OCI-LY3 (cell line): ENCODE results near the gene C21orf58.

Experiments used
- H2AFZ ChIP-seq: fragments of 200-600, 300-600 bp; shearing (Covaris generic); 2 replicates; pipeline ENCODE4 v1.6.0; 2014; ENCODE audit warnings: antibody characterized with exemption, low read depth, low read length
- H3K27ac ChIP-seq: fragments of 200-600, 300-600 bp; sonication (generic); 2 replicates; pipeline ENCODE4 v1.5.1; 2014; ENCODE audit warnings: mild to moderate bottlenecking, low read length, moderate library complexity, mixed read lengths
- H3K27me3 ChIP-seq: fragments of 200-600, 300-600 bp; sonication (generic); 2 replicates; pipeline ENCODE4 v1.6.1; 2014; ENCODE audit warnings: low read depth, low read length, mixed read lengths
- H3K36me3 ChIP-seq: fragments of 200-600, 300-600 bp; sonication (generic); replicated peaks from 2 replicates; pipeline ENCODE3; 2014; ENCODE audit warnings: low read depth, low read length, mixed read lengths
- H3K4me1 ChIP-seq: fragments of 300-600, 200-600 bp; sonication (generic); 2 replicates; pipeline ENCODE4 v1.6.1; 2014; ENCODE audit warnings: low read length, mixed read lengths
- H3K4me2 ChIP-seq: fragments of 200-600, 300-600 bp; sonication (generic); 2 replicates; pipeline ENCODE4 v1.6.1; 2014; ENCODE audit warnings: low read length, mixed read lengths
- H3K4me3 ChIP-seq: fragments of 300-600, 200-600 bp; sonication (generic); 2 replicates; pipeline ENCODE4 v1.5.1; 2014; ENCODE audit warnings: antibody characterized with exemption, mild to moderate bottlenecking, low read length, moderate library complexity
- H3K79me2 ChIP-seq: fragments of 300-600, 200-600 bp; shearing (Covaris generic); 2 replicates; pipeline ENCODE4 v1.6.1; 2014; ENCODE audit warnings: mild to moderate bottlenecking, low read length, mixed read lengths
- H3K9ac ChIP-seq: fragments of 300-600, 200-600 bp; shearing (Covaris generic); 2 replicates; pipeline ENCODE4 v1.6.0; 2014; ENCODE audit warnings: mild to moderate bottlenecking, low read length, moderate library complexity
- H3K9me3 ChIP-seq: fragments of 200-600, 300-600 bp; shearing (Covaris generic); 2 replicates; pipeline ENCODE4 v1.6.1; 2014; ENCODE audit warnings: low read length, mixed read lengths; ENCODE audit not compliant: insufficient read depth
- H4K20me1 ChIP-seq: fragments of 200-600, 300-600 bp; sonication (generic); 2 replicates; pipeline ENCODE4 v1.6.1; 2016; ENCODE audit warnings: low read length, mixed read lengths; ENCODE audit not compliant: insufficient read depth
- CTCF ChIP-seq: fragments of 200-600, 300-600 bp; sonication (generic); IDR thresholded peaks from 2 replicates; pipeline ENCODE4 v1.5.1; 2014; ENCODE audit warnings: antibody characterized with exemption, low read length, low read depth
- EZH2phosphoT487 ChIP-seq: fragments of 200-600 bp; shearing (Covaris generic); IDR thresholded peaks from 2 replicates; pipeline ENCODE4 v1.6.1; 2018; ENCODE audit warnings: antibody characterized with exemption, mixed run types, low read depth

The C21orf58 gene

GRCh38 chr21:46294647-46295176 lies 29.0 kb downstream of the C21orf58 start:
- H3K9me3 ChIP-seq: 0 out of 2 replicates have a peak, but pooled peaks cover 3% of the 10 kb centered on the region
- no peaks in the 10 kb centered on the region for H3K79me2 ChIP-seq
- H3K36me3 ChIP-seq: peaks cover 15% of the 10 kb centered on the region
- no peak overlapping the region for H3K4me3 ChIP-seq
- no peak overlapping the region for H3K4me2 ChIP-seq
- no peaks in the 10 kb centered on the region for H3K27me3 ChIP-seq
- H4K20me1 ChIP-seq: no peaks in the 10 kb centered on the region
- H2AFZ ChIP-seq: no peak overlapping the region
- H3K27ac ChIP-seq: no peak overlapping the region
- H3K4me1 ChIP-seq: peaks cover 11% of the 10 kb centered on the region; the same call in 1 of the 2 replicates
- H3K9ac ChIP-seq: no peak overlapping the region
- TF ChIP-seq CTCF (no peak), EZH2phosphoT487 (no peak)

- H2AFZ ChIP-seq: no peak overlapping the region
- no peak overlapping the region for H3K27ac ChIP-seq
- peaks cover 12% of the 10 kb centered on the region for H3K36me3 ChIP-seq
- 0 out of 2 replicates have a peak, but pooled peaks cover 3% of the 10 kb centered on the region for H3K9me3 ChIP-seq
- H4K20me1 ChIP-seq: no peaks in the 10 kb centered on the region
- no peak overlapping the region for H3K4me2 ChIP-seq
- H3K4me1 ChIP-seq: peaks cover 14% of the 10 kb centered on the region; the same call in 1 of the 2 replicates
- H3K9ac ChIP-seq: no peak overlapping the region
- no peaks in the 10 kb centered on the region for H3K27me3 ChIP-seq
- peaks cover 7% of the 10 kb centered on the region for H3K79me2 ChIP-seq
- no peak for TF ChIP-seq CTCF
- no peak for TF ChIP-seq EZH2phosphoT487
- no peak overlapping the region for H3K4me3 ChIP-seq
Observed at GRCh38 chr21:46291561-46291960, 32.1 kb downstream of the C21orf58 start.

- H3K4me2 ChIP-seq: no peak overlapping the region
- H3K4me1 ChIP-seq: peaks cover 20% of the 10 kb centered on the region
- no peaks in the 10 kb centered on the region for H4K20me1 ChIP-seq
- TF ChIP-seq EZH2phosphoT487: no peak
- no peak for TF ChIP-seq CTCF
- no peak overlapping the region for H2AFZ ChIP-seq
- no peak overlapping the region for H3K4me3 ChIP-seq
- peaks cover 16% of the 10 kb centered on the region for H3K36me3 ChIP-seq
- H3K9ac ChIP-seq: no peak overlapping the region
- H3K27me3 ChIP-seq: no peaks in the 10 kb centered on the region
- no peak overlapping the region for H3K27ac ChIP-seq
- peaks cover 20% of the 10 kb centered on the region for H3K79me2 ChIP-seq
- 0 out of 2 replicates have a peak, but pooled peaks cover 3% of the 10 kb centered on the region for H3K9me3 ChIP-seq
Observed at GRCh38 chr21:46289655-46290179, 34.0 kb downstream of the C21orf58 start.

- Histone ChIP-seq H3K4me1 (peaks cover 34% of the 10 kb centered on the region), H3K4me3 (0 out of 2 replicates have a peak overlapping the region, but pooled peaks have one; percentile 79), H3K27me3 (no peaks in the 10 kb centered on the region), H3K4me2 (peak overlapping the region; percentile 95), H3K79me2 (peaks cover 42% of the 10 kb centered on the region), H4K20me1 (no peaks in the 10 kb centered on the region), H3K36me3 (peaks cover 32% of the 10 kb centered on the region), H3K9me3 (0 out of 2 replicates have a peak, but pooled peaks cover 3% of the 10 kb centered on the region), H2AFZ (no peak overlapping the region), H3K9ac (no peak overlapping the region), H3K27ac (no peak overlapping the region)
- TF ChIP-seq EZH2phosphoT487 (no peak), CTCF (no peak)
Observed at GRCh38 chr21:46287541-46287940, 36.1 kb downstream of the C21orf58 start.
